ENCODE results near the gene ITGA7. TPM values are rescaled to one million over a fixed set of nuclear protein-coding genes. Genes with fewer than 3 reads are reported as not detected.
A peak's percentile ranks its signal among the peaks of the same experiment; 100 is the strongest.

ITGA7 gene
- total and polyA plus RNA-seq, 2 of the 4 experiments (the other 2 are of a cell fraction): 3.9 to 15.7 TPM

GRCh38 chr12:55744340-55745030 is 36.8 kb upstream of the ITGA7 start:
- Histone ChIP-seq H3K9me3 (ENCODE audit: control insufficient read depth, insufficient read depth, low read length) (no peaks in the 10 kb centered on the region), H2BK120ac (ENCODE audit: low read depth, low read length) (no peak overlapping the region), H4K20me1 (ENCODE audit: insufficient read depth, low read length) (peaks cover 7% of the 10 kb centered on the region), H2AFZ (replicated peaks; ENCODE audit: low read length, poor library complexity) (peak overlapping the region; percentile 92), H2AK9ac (replicated peaks; ENCODE audit: low read depth, low read length, poor library complexity) (peak overlapping the region; percentile 7), H3K9me1 (ENCODE audit: insufficient read depth, low read length) (peaks cover 9% of the 10 kb centered on the region; the same call in 1 of the 2 replicates), H3K56ac (ENCODE audit: extremely low read depth, insufficient read depth, low read length) (no peak overlapping the region), H4K91ac (ENCODE audit: insufficient read depth, low read depth, low read length) (no peak overlapping the region), H3K4me3 (ENCODE audit: insufficient read depth, low read depth, low read length) (peak overlapping the region; percentile 97), H2BK20ac (ENCODE audit: low read depth, low read length) (no peak overlapping the region), H3K14ac (replicated peaks; ENCODE audit: low read depth, low read length) (peak overlapping the region; percentile 55; the same call in 1 of the 2 replicates), H3K9ac (ENCODE audit: low read depth, low read length) (peak overlapping the region; percentile 84), H3K4ac (ENCODE audit: low read depth, low read length) (peak overlapping the region; percentile 14; the same call in 1 of the 2 replicates), H3K18ac (ENCODE audit: low read depth, low read length) (no peak overlapping the region), H2BK15ac (ENCODE audit: low read depth, low read length) (no peak overlapping the region), H3K4me2 (ENCODE audit: low read depth, low read length) (peak overlapping the region; percentile 99), H3K4me1 (ENCODE audit: control insufficient read depth, insufficient read depth, low read length) (peaks cover 15% of the 10 kb centered on the region), H2BK5ac (ENCODE audit: low read depth, low read length, poor library complexity, severe bottlenecking) (no peak overlapping the region), H3K36me3 (ENCODE audit: control insufficient read depth, insufficient read depth, low read length) (peaks cover 9% of the 10 kb centered on the region), H3K27me3 (ENCODE audit: control insufficient read depth, insufficient read depth, low read length) (no peaks in the 10 kb centered on the region), H3K23ac (ENCODE audit: low read depth, low read length) (peak overlapping the region; percentile 94), H3K27ac (ENCODE audit: insufficient read depth, low read length) (0 out of 2 replicates have a peak overlapping the region, but pooled peaks have one; percentile 5), H2AK5ac (ENCODE audit: low read depth, low read length) (no peak overlapping the region), H4K5ac (ENCODE audit: low read depth, low read length) (no peak overlapping the region), H3K79me1 (ENCODE audit: low read depth in 1 of 2, low read length in 2 of 2) (peaks cover 2 to 30% of the 10 kb centered on the region in 2 experiments; a peak in 2 of 4 replicates), H4K8ac (ENCODE audit: low read depth in 2 of 2, low read length in 2 of 2) (no peak overlapping the region)
- in situ Hi-C loops (cut with MboI; ENCODE audit: low sequenced_read_pairs): no loop called here
- intact Hi-C loops (cut with micrococcal nuclease): loop anchor here (5.0 kb wide), 2 partner anchors 73 to 188 kb away; partner anchors contain the start of genes DGKA, ORMDL2 and SARNP
- ATAC-seq (ENCODE audit: low read depth): peak; percentile 1; the same call in 1 of the 2 replicates
- ChIA-PET POLR2A (ENCODE audit: unreplicated experiment) (no interaction called here), CTCF (interaction anchor here (0.8 to 1.8 kb wide), 3 partner anchors 52 to 191 kb away, joined by 3 to 5 read pairs (median 3); no protein-coding TSS in a partner anchor)
- no peak for DNase-seq
- dilution Hi-C loops (cut with HindIII; ENCODE audit: low sequenced_read_pairs, unreplicated experiment): no loop called here
- WGBS, 2 experiments (ENCODE audit: extremely low coverage in 2 of 2, insufficient read length in 1 of 2): 0% methylated on average over 1 of the region's 11 CpGs; no CpG with 5 or more reads in 1 of the 2 experiments
- TF ChIP-seq USF2 (IDR thresholded peaks at IDR 0.05; ENCODE audit: low read depth, low read length) (no peak), RCOR1 (IDR thresholded peaks at IDR 0.05; ENCODE audit: insufficient replicate concordance, low read length) (no peak), SMC3 (IDR thresholded peaks at IDR 0.05; ENCODE audit: low read depth, low read length) (no peak), MXI1 (IDR thresholded peaks at IDR 0.05; ENCODE audit: borderline replicate concordance, low read depth, low read length) (no peak), POLR2A (IDR thresholded peaks at IDR 0.05; ENCODE audit: low read depth, low read length) (no peak), ELK1 (IDR thresholded peaks at IDR 0.05; ENCODE audit: borderline replicate concordance, low read depth, low read length) (no peak), CEBPB (IDR thresholded peaks at IDR 0.05; ENCODE audit: low read depth, low read length) (no peak), MAFK (IDR thresholded peaks at IDR 0.05; ENCODE audit: low read depth, low read length) (no peak), CTCF (conservative IDR thresholded peaks at IDR 0.05; ENCODE audit: low read depth, low read length) (no peak)
- BruUV-seq (replicated peaks): no TSS peak

All from IMR-90 (cell line).